Left colon (tissue), 2 donors: Measurements from ENCODE around the gene DLX4. TPM values are rescaled to one million over a fixed set of nuclear protein-coding genes. Genes with fewer than 3 reads are reported as not detected.

Experiments used
- ATAC-seq: fragments of 200-7000 bp; cut with Tn5 transposase; one replicate; pipeline ENCODE4 v1.9.1; 2020; ENCODE audit warnings: mild to moderate bottlenecking, moderate library complexity
- DNase-seq, 2 donors: peaks; one replicate each; pipeline ENCODE4 v3.0.0-alpha.2; 2020
- intact Hi-C, 2 donors: fragments of 100-400 bp; cut with DNase I in 1 of 2; cut with micrococcal nuclease in 1 of 2; formaldehyde crosslinking; loops; one replicate each; pipeline versions ENCODE4 v1.11.2 to v1.14.0; 2022; cut with DNase I, micrococcal nuclease
- total RNA-seq, 2 donors: library from RNA; stranded (reverse); fragmentation: NEBNext Ultra II Directional; extraction: Animal tissue kit (Norgen Biotek cat#: 25700); gene quantifications; one replicate each; pipeline ENCODE4 v1.2.1, GENCODE V29; 2021
- donor health status: DM: no; HTN: no; CAD: no.
- donor health status: DM: yes; HTN: yes; CAD: no.

The DLX4 gene
- total RNA-seq, 2 donors from 2014 or later = 0.20 TPM; not detected in 1

GRCh38 chr17:49979748-49980479 lies 10.9 kb downstream of the DLX4 start:
- no peak for DNase-seq
- intact Hi-C loops = no loop called here
- no peak for ATAC-seq

- DNase-seq (no peak), ATAC-seq (no peak)
- intact Hi-C loops = no loop called here
Measured at GRCh38 chr17:49980703-49981197, 11.8 kb downstream of the DLX4 start.

- ATAC-seq (no peak), DNase-seq (no peak)
- intact Hi-C loops = no loop called here
Measured at GRCh38 chr17:49984283-49984682, 15.3 kb downstream of the DLX4 start.

GRCh38 chr17:49984776-49985175 lies 15.8 kb downstream of the DLX4 start:
- DNase-seq (no peak), ATAC-seq (no peak)
- intact Hi-C loops = no loop called here

- no peak for DNase-seq
- ATAC-seq = no peak
- intact Hi-C loops = no loop called here
Measured at GRCh38 chr17:49985310-49985990, 16.5 kb downstream of the DLX4 start.

DNA sequence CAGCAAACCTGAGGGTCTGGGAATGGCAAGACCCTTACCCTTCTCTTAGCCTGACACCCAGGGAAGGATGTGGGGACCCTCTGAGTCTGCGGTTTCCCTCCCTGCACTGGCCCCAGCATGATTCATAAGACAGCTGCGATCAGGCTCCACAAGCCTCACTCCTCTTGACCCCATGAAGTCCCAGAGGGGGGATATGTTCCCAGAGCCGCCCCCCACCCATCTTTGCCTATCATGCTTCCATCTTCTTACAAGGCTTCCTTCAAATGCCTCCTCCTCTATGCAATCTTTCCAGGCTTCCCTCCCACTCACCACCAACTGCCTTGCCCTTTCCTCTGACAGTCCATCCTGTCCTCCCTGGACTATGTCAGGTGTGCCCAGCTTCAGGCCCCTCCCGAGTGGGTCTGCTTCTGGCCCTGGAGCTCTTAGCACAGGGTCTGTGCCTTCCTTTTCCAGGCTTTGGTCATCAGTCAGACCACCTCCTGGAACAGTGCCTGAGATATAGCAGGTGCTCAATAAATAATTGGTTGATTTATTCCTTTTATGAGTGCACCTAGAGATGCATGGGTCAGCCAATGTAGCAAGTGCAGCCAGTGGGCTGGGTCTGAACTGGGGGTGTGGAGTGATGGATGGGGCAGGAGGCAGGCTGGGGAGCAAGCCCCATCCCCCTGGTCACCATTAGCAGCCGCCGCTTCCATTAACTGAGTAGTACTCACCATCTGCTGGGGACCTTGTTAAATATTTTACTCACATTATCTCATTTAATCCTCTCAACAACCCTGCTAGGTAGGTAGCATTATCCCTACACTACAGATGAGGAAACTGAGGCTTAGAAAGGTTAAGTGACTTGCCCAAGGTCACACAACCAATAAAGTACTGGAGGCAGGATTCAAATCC lies 17.7 kb downstream of the DLX4 start:
- ATAC-seq = no peak
- intact Hi-C loops = no loop called here
- DNase-seq = no peak

DNA sequence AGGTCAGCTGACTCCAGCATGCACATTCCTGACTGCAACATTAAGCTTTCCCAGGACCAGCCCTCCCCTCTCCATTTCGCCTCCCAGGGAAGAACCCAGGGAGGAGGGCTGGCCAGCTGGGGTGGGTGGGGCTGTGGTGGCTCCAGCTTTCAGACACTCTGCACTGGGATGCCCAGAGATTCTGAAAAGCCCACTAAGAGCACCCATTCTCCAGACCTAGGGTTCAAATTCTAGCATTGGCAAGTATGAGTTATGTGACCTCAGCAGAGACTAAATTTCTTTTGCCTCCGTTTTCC lies 18.2 kb downstream of the DLX4 start:
- intact Hi-C loops = no loop called here
- DNase-seq = no peak
- no peak for ATAC-seq

DNA sequence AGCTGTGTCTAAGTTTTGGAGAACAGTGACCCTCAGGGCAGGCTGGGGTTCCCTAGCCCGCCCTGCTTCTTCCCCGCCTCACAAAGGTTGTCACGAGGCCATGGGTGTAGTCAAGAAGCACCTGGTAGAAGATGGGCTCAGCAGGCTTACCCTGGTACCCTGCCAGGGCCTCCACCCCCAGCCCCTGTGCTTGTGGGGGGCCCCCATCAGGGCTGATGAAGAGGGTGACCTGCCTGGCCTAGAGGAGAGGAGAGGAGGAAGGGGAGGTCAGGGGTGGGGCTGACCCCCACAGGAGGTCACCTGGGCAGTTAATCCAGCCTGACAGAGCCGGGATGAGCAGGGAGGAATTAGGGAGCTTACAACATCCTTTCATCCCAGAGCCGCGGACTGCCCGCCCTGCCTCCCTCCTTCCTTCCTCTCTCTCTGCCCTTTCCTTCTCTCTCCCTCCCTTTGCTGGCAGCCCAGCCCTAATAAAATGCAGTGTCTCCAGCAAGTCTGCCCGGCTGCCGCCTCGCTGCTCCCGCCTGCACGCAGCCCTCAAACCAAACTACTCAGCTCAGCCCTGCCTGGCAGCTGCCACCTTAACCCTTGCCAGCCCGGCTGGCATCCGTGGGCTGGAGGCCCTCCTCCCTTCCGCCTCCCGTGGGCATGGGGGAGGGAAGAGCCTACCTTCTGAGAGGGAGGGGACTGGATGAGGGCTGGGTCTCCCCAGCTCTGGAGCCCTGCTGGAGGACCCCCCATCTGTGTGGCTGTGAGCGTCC lies 18.9 kb downstream of the DLX4 start:
- DNase-seq = no peak
- ATAC-seq = peak; percentile 57

DNA sequence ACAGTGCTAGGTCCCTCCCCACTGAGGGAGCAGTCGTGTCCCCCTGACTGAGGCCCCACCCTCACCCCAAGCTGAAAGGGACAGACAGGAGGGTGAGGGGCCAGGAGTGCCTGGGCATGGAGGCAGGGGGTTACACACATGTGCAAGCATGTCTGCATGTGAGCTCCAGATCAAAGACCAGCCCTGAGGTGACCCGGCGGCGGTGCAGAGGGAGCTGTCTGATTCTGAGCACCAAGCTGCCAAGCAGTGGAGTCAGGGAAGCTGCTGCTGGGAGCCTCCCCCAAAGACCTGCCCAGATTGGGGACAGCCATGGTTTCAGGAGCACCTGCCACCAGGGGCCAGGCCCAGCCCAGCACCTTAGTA lies 20.5 kb downstream of the DLX4 start:
- ATAC-seq (no peak), DNase-seq (no peak)
- intact Hi-C loops = no loop called here

More for the DNA sequence above, 18.9 kb downstream of the DLX4 start:
- intact Hi-C loops = no loop called here

GRCh38 chr17:49990331-49990730 lies 21.3 kb downstream of the DLX4 start:
- ATAC-seq = no peak
- no peak for DNase-seq
- intact Hi-C loops = no loop called here

GRCh38 chr17:49990921-49991320 lies 21.9 kb downstream of the DLX4 start:
- DNase-seq = no peak
- intact Hi-C loops = no loop called here
- ATAC-seq = no peak

- intact Hi-C loops = no loop called here
- DNase-seq = no peak
- ATAC-seq = no peak
Measured at GRCh38 chr17:49991409-49991808, 22.4 kb downstream of the DLX4 start.

GRCh38 chr17:49992191-49992932 lies 23.4 kb downstream of the DLX4 start:
- intact Hi-C loops = no loop called here

GRCh38 chr17:49992933-49993422 lies 24.0 kb downstream of the DLX4 start:
- intact Hi-C loops = no loop called here
- ATAC-seq (no peak), DNase-seq (no peak)

More at GRCh38 chr17:49992191-49992932, 23.4 kb downstream of the DLX4 start:
- DNase-seq (no peak), ATAC-seq (no peak)

DNA sequence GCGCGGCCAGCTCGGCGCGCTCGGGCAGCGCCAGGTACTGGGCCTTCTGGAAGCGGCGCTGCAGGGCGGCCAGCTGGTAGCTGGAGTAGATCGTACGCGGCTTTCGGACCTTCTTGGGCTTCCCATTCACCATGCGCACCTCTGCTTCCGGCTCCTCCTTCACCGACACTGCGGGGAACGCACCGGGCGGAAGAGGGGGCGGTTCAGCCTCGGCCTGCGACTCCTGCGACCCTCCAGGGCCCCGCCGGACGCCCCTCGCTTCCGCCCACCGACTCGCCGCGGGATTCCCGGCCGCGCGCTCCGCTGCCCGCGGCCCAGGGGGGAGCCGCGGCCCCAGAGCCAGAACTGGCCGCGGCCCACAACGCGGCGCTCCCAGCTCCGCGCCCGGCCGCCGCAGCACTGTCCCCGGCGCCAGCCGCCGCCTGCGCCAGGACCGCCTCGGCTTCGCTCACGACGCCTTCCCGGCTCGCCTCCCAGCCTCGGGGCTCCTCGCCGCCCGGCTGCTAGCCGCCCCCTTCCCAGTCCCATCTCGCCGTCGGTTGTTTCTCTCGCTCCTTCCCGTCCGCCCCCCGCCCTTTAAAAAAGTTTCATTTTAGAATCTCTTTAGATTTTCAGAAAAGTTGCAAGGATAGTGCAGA lies 24.6 kb downstream of the DLX4 start:
- DNase-seq = peak in 1 of 2 donors; percentile 44

DNA sequence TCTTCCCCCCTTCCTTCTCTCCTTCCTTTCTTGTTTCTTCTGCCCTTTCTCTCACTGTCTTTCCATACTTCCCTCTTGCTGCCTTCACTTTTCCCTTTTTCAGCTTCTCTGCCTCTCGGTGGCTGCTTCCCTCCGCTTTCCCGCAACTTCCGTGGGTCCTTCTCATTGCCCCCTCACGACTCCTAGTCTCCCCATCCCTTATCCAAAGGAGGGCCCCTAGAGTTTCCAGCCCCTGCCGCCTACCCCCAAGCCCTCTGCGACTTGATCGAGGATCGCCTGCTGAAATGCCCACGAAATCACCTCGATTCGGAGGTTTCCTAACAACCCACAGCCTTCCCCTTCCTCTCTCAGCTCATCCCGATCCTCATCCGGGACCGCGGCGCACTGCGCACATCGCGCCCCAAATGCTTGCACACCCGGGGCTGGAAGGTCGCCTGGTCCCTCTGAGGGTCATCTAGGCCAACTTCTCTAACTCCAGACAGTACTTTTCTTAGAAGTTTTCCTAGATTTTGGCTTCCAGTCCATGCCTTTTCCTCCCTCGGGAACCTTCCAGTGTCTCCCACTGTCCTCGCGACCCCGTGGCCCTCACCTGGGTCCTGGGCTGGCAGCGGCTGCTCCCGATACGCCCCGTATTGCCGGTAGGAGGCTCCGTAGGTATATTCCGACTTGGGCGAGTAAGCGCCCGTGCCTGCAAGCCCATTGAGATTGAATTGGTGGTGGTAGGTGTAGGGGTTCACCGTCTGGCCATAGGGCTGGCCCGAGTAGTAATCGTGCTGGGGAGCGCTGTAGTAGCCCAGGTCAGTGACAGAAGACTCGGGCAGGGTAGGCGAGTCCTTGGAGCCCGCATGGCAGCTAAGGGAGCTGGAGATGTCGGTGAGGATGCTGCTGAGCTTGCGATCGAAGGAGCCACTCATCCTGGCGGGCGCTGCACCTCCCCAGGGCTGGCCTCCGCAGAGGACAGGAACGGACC lies 25.4 kb downstream of the DLX4 start:
- ATAC-seq (no peak), DNase-seq (no peak)
- intact Hi-C loops = loop anchor here (5.0 kb wide), 2 partner anchors 117 to 132 kb away; no protein-coding TSS in a partner anchor

More for the DNA sequence above, 24.6 kb downstream of the DLX4 start:
- intact Hi-C loops = no loop called here
- ATAC-seq = peak; percentile 42
